Bronchial smooth muscle cell (primary cell): Measurements from ENCODE around the gene MYLK2. TPM values are rescaled to one million over a fixed set of nuclear protein-coding genes. Genes with fewer than 3 reads are reported as not detected.

Experiments
- total RNA-seq: library from RNA; depleted of rRNA; stranded (reverse); fragments of >200 nt; gene quantifications from 2 replicates; pipeline ENCODE4 v1.2.1, GENCODE V29; 2014

The MYLK2 gene
- under 0.01 TPM in 1 of 2 replicates, not detected in the other for total RNA-seq

DNA sequence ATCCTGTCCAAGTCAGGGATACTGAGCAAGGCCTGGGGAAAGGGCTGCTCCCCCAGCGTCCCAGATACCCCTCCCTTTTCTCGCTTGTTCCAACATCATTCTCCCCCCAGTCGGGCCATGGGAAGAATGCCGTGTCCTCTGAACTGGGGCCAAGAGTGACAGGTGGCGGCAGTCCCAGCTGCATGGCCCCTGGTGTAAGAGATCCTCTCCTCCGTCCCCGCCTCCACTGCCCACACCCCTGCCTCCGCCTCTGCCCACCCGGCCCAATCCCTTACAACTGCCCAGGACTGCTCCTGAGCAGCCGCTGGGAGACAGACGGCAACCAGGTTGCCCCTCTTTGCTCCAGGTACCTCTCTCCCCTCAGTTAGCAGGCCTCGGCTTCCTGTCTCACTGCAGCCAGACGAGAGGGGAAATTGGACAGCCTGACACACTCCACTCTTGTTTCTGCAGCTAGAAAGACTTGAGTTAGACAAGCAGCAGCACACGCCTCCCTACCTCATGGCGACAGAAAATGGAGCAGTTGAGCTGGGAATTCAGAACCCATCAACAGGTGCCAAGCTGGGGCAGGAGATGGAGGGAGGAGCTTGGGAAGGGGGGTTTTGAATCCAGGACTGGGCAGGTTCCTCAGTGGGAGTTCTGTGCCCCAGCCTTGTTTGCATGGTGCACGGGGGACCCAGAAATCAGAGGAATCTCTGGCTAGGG, at the start of gene MYLK2:
MYLK2 (plus strand) TSS at position 274 of the 702 bp plus-strand sequence; CDS start at position 499, 225 bp downstream.

DNA sequence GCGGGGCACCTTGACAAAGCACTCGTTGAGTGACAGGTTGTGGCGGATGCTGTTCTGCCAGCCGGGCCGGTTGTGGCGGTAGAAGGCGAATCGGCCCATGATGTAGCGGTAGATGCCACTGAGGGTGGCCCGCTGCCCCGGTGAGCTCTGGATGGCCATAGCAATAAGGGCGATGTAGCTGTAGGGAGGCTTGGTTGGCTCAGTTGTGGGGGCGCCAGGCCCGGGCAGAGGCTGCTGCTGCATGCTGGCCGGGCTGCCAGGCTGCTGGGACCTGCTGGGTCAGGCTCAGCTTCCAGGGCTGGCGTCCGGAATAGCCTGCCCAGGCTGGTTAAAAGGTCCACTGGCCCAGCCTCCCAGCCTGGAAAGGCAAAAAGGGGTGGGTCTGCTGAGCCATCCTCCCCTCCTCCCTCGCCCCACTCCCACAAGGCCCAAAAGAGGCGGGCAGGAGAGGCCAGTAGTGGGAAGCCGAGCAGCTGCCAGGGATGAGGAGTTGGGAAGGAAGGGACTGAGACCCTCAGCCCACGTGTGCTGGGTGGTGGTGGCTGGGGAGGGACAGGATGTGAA, 26.2 kb downstream of the MYLK2 start, which contains the start of gene FOXS1:
FOXS1 (minus strand) TSS at position 305 of the 564 bp plus-strand sequence; CDS start at position 243, 62 bp downstream.

DNA sequence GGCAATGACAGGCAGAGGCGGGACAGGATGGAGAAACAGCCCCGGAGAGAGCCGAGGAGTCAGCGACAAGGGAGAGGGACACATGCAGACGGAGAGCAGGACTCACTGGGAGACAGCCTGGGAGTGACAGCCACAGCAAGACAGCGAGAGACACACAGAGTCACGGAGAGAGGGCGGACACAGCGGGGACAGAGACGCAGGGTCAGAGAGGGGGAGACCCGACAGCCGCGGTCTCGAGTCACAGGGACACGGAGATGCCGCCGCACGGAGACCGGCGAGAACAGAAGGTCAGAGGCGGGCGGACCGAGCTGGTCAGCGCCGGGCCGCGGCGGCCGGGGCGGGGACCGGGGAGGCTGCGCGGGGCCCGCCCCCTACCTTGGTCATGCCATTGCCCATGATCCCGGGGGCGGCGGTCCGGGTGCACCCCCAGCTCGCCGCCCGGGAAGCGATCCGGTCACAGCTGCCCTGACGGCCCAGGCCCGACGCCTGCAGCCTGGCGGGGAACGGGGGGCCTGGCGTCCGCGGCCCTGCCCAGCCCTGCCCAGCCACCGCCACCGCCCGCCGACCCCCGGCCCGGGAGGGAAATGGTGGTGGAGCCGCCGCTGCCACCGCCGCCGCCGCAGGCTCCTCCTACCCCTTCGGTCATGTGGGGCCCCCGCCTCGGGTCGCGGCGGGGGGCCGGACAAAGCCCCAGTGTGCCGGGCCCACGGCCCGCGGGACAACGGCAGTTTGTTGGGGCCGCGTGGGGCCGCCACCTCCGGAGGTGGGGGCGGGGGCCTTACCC, 51.0 kb downstream of the MYLK2 start, which contains the start of the genes DUSP15 and TTLL9:
DUSP15 (minus strand) TSS at position 586 of the 784 bp plus-strand sequence; CDS start at position 396, 190 bp downstream.
TTLL9 (plus strand) TSS at position 693 of the 784 bp plus-strand sequence. CDS start 493 bp downstream, outside the sequence.

Other genes with a start within 250 kb of the MYLK2 start
- 173 and 518 TPM in 2 replicates for gene ID1, start 214.1 kb upstream of the MYLK2 start, total RNA-seq
- 0.43 TPM in 1 of 2 replicates, not detected in the other for gene COX4I2, start 181.4 kb upstream of the MYLK2 start, total RNA-seq
- gene BCL2L1, start 96.5 kb upstream of the MYLK2 start, total RNA-seq: 38.6 and 39.2 TPM in 2 replicates
- 2.8 and 7.6 TPM in 2 replicates for gene TPX2, start 80.1 kb upstream of the MYLK2 start, total RNA-seq
- not detected in 2 replicates for gene FOXS1, start 26.2 kb downstream of the MYLK2 start, total RNA-seq
- 0.26 TPM in 1 of 2 replicates, not detected in the other for gene DUSP15, start 51.2 kb downstream of the MYLK2 start, total RNA-seq
- gene TTLL9, start 51.3 kb downstream of the MYLK2 start, total RNA-seq: 0.16 TPM in 1 of 2 replicates, not detected in the other
- gene PDRG1, start 132.7 kb downstream of the MYLK2 start, total RNA-seq: 3.9 TPM in 2 replicates
- not detected in 2 replicates for gene XKR7, start 148.8 kb downstream of the MYLK2 start, total RNA-seq
- not detected in 2 replicates for gene CCM2L, start 191.1 kb downstream of the MYLK2 start, total RNA-seq
- gene HCK, start 232.9 kb downstream of the MYLK2 start, total RNA-seq: not detected in 2 replicates